Loucy (cell line): ENCODE data around the gene RAB26.

ENCODE experiments used
- CTCF ChIP-seq: fragments of 200-600 bp; sonication (generic); conservative IDR thresholded peaks from 2 replicates; pipeline ENCODE4 v1.5.1; 2014; ENCODE audit warnings: mild to moderate bottlenecking, antibody characterized with exemption, low read length
- EZH2phosphoT487 ChIP-seq: fragments of 200-600 bp; IDR thresholded peaks from 2 replicates; pipeline ENCODE4 v1.6.1; 2018; ENCODE audit warnings: antibody characterized with exemption, mild to moderate bottlenecking, moderate library complexity, borderline replicate concordance

- no peak for TF ChIP-seq CTCF
- no peak for TF ChIP-seq EZH2phosphoT487
These were observed 18.0 kb downstream of the RAB26 start for GRCh38 chr16:2166263-2167067.
